Liver (tissue), 9 donors: Measurements from ENCODE around the gene RNASE7. TPM values are rescaled to one million over a fixed set of nuclear protein-coding genes. Genes with fewer than 3 reads are reported as not detected.

Experiments
- DNase-seq: peaks from one replicate; pipeline ENCODE4 v3.0.0-alpha.2; 2017; ENCODE audit warnings: low spot score
- H3K27ac ChIP-seq, 2 donors: one replicate each; pipeline ENCODE4 v1.7.0; 2013; ENCODE audit warnings: inconsistent platforms in 2 of 2, low read length in 2 of 2, control low read depth in 1 of 2, low read depth in 1 of 2, mild to moderate bottlenecking in 1 of 2
- H3K27me3 ChIP-seq, 4 donors: one replicate each; pipeline versions ENCODE4 v1.6.1 to v1.7.0; 2013; ENCODE audit warnings: low read length in 3 of 4, inconsistent platforms in 1 of 4, mild to moderate bottlenecking in 1 of 4, moderate library complexity in 1 of 4; ENCODE audit not compliant: control insufficient read depth in 4 of 4, insufficient read depth in 4 of 4
- H3K36me3 ChIP-seq, 4 donors: one replicate each; pipeline versions ENCODE4 v1.6.1 to v1.7.0; 2013; ENCODE audit warnings: low read length in 3 of 4, mild to moderate bottlenecking in 3 of 4, low read depth in 1 of 4, moderate library complexity in 1 of 4; ENCODE audit not compliant: control insufficient read depth in 4 of 4, insufficient read depth in 3 of 4
- H3K4me1 ChIP-seq, 4 donors: one replicate each; pipeline versions ENCODE4 v1.6.1 to v1.7.0; 2013; ENCODE audit warnings: low read length in 3 of 4, mild to moderate bottlenecking in 3 of 4, moderate library complexity in 1 of 4; ENCODE audit not compliant: control insufficient read depth in 4 of 4, insufficient read depth in 4 of 4
- H3K4me3 ChIP-seq, 3 donors: one replicate each; pipeline versions ENCODE4 v1.6.1 to v1.7.0; 2013; ENCODE audit warnings: low read length in 3 of 3, control low read depth in 1 of 3, low read depth in 1 of 3, mild to moderate bottlenecking in 1 of 3
- H3K9ac ChIP-seq, 2 donors: one replicate each; pipeline ENCODE4 v1.7.0; 2013; ENCODE audit warnings: low read length in 2 of 2, mild to moderate bottlenecking in 2 of 2, moderate library complexity in 2 of 2, control low read depth in 1 of 2, low read depth in 1 of 2
- H3K9me3 ChIP-seq, 4 donors: one replicate each; pipeline versions ENCODE4 v1.6.1 to v1.7.0; 2013; ENCODE audit warnings: low read length in 3 of 4; ENCODE audit not compliant: control insufficient read depth in 4 of 4
- ATF3 ChIP-seq: IDR thresholded peaks from 2 replicates; pipeline ENCODE4 v1.6.1; 2016; ENCODE audit warnings: antibody characterized with exemption
- CTCF ChIP-seq: fragments of 150-350 bp; IDR thresholded peaks from 2 replicates; pipeline ENCODE4 v1.5.1; 2017; ENCODE audit warnings: improper control_type of control experiment, low read depth, low read length; ENCODE audit not compliant: missing input control
- EGR1 ChIP-seq, 2 donors: IDR thresholded peaks; 2 replicates each; pipeline ENCODE4 v1.6.1; 2016 to 2018; ENCODE audit warnings: antibody characterized with exemption in 2 of 2, low read depth in 2 of 2
- GABPA ChIP-seq, 2 donors: IDR thresholded peaks in 1 of 2; conservative IDR thresholded peaks in 1 of 2; 2 replicates each; pipeline ENCODE4 v1.6.1; 2016; ENCODE audit warnings: antibody characterized with exemption in 2 of 2, mild to moderate bottlenecking in 1 of 2, moderate library complexity in 1 of 2
- HNF4A ChIP-seq, 2 donors: conservative IDR thresholded peaks; 2 replicates each; pipeline ENCODE4 v1.6.1; 2016; ENCODE audit warnings: antibody characterized with exemption in 2 of 2, mild to moderate bottlenecking in 2 of 2
- HNF4G ChIP-seq: IDR thresholded peaks from 2 replicates; pipeline ENCODE4 v1.6.1; 2016; ENCODE audit warnings: antibody characterized with exemption
- JUND ChIP-seq, 2 donors: IDR thresholded peaks; 2 replicates each; pipeline ENCODE4 v1.6.1; 2016; ENCODE audit warnings: antibody characterized with exemption in 2 of 2
- REST ChIP-seq: IDR thresholded peaks from 2 replicates; pipeline ENCODE4 v1.6.1; 2016; ENCODE audit warnings: antibody characterized with exemption, mild to moderate bottlenecking
- RXRA ChIP-seq, 2 donors: IDR thresholded peaks; 2 replicates each; pipeline ENCODE4 v1.6.1; 2017 to 2018; ENCODE audit warnings: antibody characterized with exemption in 2 of 2, mild to moderate bottlenecking in 1 of 2
- SP1 ChIP-seq: IDR thresholded peaks from 2 replicates; pipeline ENCODE4 v1.6.1; 2018; ENCODE audit warnings: antibody characterized with exemption, mild to moderate bottlenecking
- TAF1 ChIP-seq: conservative IDR thresholded peaks from 2 replicates; pipeline ENCODE4 v1.6.1; 2016; ENCODE audit warnings: antibody characterized with exemption, mild to moderate bottlenecking
- ZBTB33 ChIP-seq: IDR thresholded peaks from 2 replicates; pipeline ENCODE4 v1.6.1; 2016; ENCODE audit warnings: antibody characterized with exemption
- WGBS: extraction: QIAGEN DNeasy Blood & Tissue Kit; methylation state at CpG from one replicate; pipeline ENCODE4 v1.1.7; 2013; 5-methylcytosine and 5-hydroxymethylcytosine counted together
- polyA plus RNA-seq, 2 donors: library from polyadenylated mRNA; stranded (reverse) in 1 of 2; unstranded in 1 of 2; fragments of 200-250 nt in 1 of 2; fragments of >200 nt in 1 of 2; fragmentation: Nextera tagmentation in 1 of 2; extraction: Ambion mirVana in 1 of 2; gene quantifications; one replicate each; pipeline versions ENCODE4 v1.2.1 to v1.2.3, GENCODE V29; 2013 to 2015
- total RNA-seq, 2 donors: library from RNA; depleted of rRNA; stranded (reverse); fragments of >200 nt; gene quantifications; one replicate each; pipeline ENCODE4 v1.2.3, GENCODE V29; 2014
- donor health status: healthy.
- donor health status: healthy.
- donor health status: healthy.
- donor health status: healthy.
- donor health status: healthy.

Gene RNASE7
- total and polyA plus RNA-seq, 4 donors = 0.11 to 0.33 (median 0.12) TPM; not detected in 1

- Histone ChIP-seq H3K4me3 (no peak overlapping the region), H3K4me1 (peaks cover 3 to 36% (median 27%) of the 10 kb centered on the region in 4 donors), H3K9me3 (no peaks in the 10 kb centered on the region), H3K9ac (no peak overlapping the region), H3K36me3 (peaks cover 0 to 18% (median 4%) of the 10 kb centered on the region in 4 donors), H3K27me3 (no peaks in the 10 kb centered on the region), H3K27ac (peak overlapping the region in 1 of 2 donors; percentile 87)
- WGBS = 72% methylated on average over 3 of the region's 3 CpGs
- TF ChIP-seq JUND (IDR thresholded peaks at IDR 0.05) (no peak), SP1 (no peak), EGR1 (IDR thresholded peaks at IDR 0.05; ENCODE audit: low read depth in 2 of 2) (no peak), HNF4A (conservative IDR thresholded peaks at IDR 0.05) (no peak), TAF1 (no peak), GABPA (IDR thresholded peaks at IDR 0.05 in 1 of 2, conservative IDR thresholded peaks at IDR 0.05 in 1 of 2) (no peak), REST (no peak), ATF3 (no peak)
- DNase-seq = no peak
These were observed 15.2 kb upstream of the RNASE7 start for GRCh38 chr14:21026988-21027315.

- H3K4me1 ChIP-seq = peaks cover 3 to 10% (median 6%) of the 10 kb centered on the region in 4 donors
- no peak within 1 kb of the TSS for H3K4me3 ChIP-seq
- no peak within 1 kb of the TSS for H3K9ac ChIP-seq
- no peaks in the 10 kb centered on the region for H3K27me3 ChIP-seq
- no peaks in the 10 kb centered on the region for H3K9me3 ChIP-seq
- 95% methylated on average over 5 of the region's 5 CpGs for WGBS
- H3K36me3 ChIP-seq = peaks cover 0 to 14% (median 3%) of the 10 kb centered on the region in 4 donors
- no peak for DNase-seq
- TF ChIP-seq RXRA (IDR thresholded peaks at IDR 0.05) (no peak), ZBTB33 (no peak), EGR1 (IDR thresholded peaks at IDR 0.05; ENCODE audit: low read depth in 2 of 2) (no peak), GABPA (IDR thresholded peaks at IDR 0.05 in 1 of 2, conservative IDR thresholded peaks at IDR 0.05 in 1 of 2) (no peak), HNF4G (no peak), SP1 (no peak), CTCF (no peak)
- H3K27ac ChIP-seq = no peak within 1 kb of the TSS
These were observed 12.2 kb upstream of the RNASE7 start, which contains the start of gene TPPP2 for GRCh38 chr14:21029917-21030316. TPPP2 (plus strand) TSS chr14:21030217; CDS start chr14:21030582, 365 bp downstream.
